Adrenal gland (tissue), 5 donors: ENCODE measurements around the gene RALB.

Experiments
- CTCF ChIP-seq, 6 experiments: fragments of 450-650 bp in 4 of 6; fragments of 200-600 bp in 2 of 6; sonication (generic) in 1 of 6; IDR thresholded peaks; 1 replicate in 5 of 6; 2 replicates in 1 of 6; pipeline versions ENCODE4 v1.5.1 to v1.8.0; 2016 to 2021; ENCODE audit warnings: antibody characterized with exemption in 6 of 6, mild to moderate bottlenecking in 2 of 6, moderate library complexity in 1 of 6
- POLR2A ChIP-seq, 2 donors: fragments of 450-650 bp; IDR thresholded peaks; one replicate each; pipeline ENCODE4 v1.6.1; 2017; ENCODE audit warnings: antibody characterized with exemption in 2 of 2, mild to moderate bottlenecking in 2 of 2, moderate library complexity in 1 of 2
- donor health status: DM: no; HTN: no; CAD: no.

GRCh38 chr2:120225549-120226065, 27.0 kb upstream of the RALB start:
- TF ChIP-seq CTCF (IDR thresholded peaks at IDR 0.05) (no peak), POLR2A (IDR thresholded peaks at IDR 0.05) (no peak)
